HG03196 (cell line): Measurements from ENCODE around the gene KIN.
"Not testable (repeated sequence)": the region's sequence is repeated elsewhere in the genome, so short reads cannot be mapped to it uniquely, and the experiment has no call there.

Experiments used
- ATAC-seq: cut with Tn5 transposase; IDR thresholded peaks from one replicate; pipeline ENCODE4 v1.9.1; 2021; ENCODE audit not compliant: unreplicated experiment

The KIN gene

GRCh38 chr10:7738536-7739407 is 49.0 kb downstream of the KIN start:
- ATAC-seq = no peak

- no peak for ATAC-seq
These were observed 53.0 kb downstream of the KIN start for GRCh38 chr10:7734821-7735220.

DNA sequence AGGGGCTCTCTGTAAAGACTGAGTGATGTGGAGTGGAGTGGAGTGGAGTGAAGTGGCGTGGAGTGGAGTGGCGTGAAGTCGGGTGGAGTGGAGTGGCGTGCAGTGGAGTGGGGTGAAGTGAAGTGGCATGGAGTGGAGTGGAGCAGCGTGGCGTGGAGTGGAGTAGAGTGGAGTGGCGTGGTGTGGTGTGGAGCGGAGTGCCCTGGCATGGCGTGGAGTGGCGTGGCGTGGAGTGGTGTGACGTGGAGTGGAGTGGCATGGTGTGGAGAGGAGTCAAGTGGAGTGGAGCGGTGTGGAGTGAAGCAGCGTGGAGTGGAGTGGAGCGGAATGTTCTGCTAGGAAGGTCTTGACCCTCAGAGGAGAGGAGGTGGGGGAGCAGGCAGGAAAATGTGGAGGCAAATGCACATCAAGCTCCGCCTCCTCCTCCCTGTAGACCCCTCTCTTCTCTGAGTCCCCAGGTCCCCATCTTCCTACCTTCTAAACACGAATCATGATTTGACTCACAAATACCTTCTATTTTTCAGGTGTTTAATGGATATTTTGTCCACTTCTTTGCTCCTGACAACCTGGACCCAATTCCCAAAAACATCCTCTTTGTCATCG is 64.8 kb downstream of the KIN start:
- ATAC-seq = no peak

- no peak for ATAC-seq
These were observed 67.3 kb downstream of the KIN start for GRCh38 chr10:7720478-7720877.

GRCh38 chr10:7718685-7719084 is 69.1 kb downstream of the KIN start:
- no peak for ATAC-seq

- ATAC-seq = no peak
These were observed 70.0 kb downstream of the KIN start for GRCh38 chr10:7717767-7718166.

DNA sequence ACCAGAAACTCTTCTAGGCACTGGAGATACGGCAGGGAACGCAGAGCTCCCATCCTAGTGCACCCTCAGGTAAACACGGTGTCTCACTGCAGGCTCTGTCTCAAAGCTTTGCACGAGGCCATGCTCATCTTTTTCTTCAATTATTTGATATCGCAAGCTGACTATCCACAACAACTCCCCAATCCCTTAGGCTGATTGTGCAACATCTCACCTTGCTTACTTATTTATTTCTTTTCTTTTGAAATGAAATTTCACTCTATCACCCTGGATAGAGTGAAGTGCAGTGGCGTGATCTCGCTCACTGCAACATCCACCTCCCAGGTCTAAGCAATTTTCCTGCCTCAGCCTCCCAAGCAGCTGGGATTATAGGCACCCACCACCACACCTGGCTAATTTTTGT is 72.3 kb downstream of the KIN start:
- no peak for ATAC-seq

GRCh38 chr10:7711075-7711474 is 76.7 kb downstream of the KIN start:
- not testable (repeated sequence) for ATAC-seq

DNA sequence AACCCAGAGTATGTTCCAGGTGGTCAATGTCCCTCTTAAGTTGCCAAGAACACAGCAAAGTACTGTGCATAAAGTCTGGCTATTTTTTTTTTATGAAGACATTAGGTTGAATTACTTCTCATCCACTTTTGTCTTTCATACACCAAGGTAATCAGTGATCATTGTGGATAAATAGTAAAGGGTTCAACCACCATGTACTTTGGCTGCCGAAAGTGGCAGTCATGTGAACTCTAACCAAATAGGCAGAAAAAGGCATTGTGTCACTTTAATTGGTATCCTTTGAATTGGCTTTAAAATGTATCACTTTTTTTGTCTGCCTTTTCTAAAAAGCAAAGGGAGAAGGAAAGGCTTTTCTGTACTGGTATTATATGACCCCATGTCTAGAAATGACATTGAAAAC is 77.3 kb downstream of the KIN start:
- ATAC-seq = no peak

DNA sequence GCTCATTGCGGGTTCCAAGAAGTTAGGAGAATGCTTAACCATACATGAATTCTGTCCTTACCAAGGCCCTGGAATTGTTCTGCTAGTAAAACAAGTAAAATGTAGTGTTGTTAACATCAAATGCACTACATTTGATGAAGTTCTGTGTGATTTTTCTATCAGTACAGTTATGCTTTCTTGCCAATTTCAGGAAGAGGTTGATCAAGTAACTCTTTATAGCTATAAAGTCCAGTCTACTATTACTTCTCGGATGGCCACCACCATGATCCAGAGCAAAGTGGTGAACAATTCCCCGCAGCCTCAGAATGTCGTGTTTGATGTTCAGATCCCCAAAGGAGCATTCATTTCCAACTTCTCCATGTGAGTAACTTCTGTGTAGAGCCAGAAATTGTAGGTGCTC is 79.0 kb downstream of the KIN start:
- ATAC-seq = no peak

- ATAC-seq = no peak
These were observed 79.8 kb downstream of the KIN start for GRCh38 chr10:7707858-7708622.

DNA sequence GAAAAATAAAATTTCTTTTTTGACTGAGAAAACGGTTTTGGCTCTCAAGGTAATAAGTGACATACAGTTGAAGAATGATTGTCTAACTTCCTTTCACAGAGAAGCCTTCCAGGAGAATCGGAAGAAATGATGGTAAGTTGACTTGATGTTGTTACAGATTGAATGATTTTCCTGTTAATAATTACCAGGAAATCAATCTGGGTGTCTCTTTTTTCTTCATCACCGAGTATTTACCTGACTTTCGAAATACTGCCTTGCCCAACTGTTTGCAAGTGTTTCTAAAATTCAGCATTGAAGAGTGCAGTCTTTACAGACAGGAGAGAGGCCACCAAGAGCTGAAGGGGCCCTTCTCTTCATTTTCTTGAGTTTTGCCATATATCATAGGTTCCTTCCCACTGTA is 80.7 kb downstream of the KIN start:
- ATAC-seq = no peak

DNA sequence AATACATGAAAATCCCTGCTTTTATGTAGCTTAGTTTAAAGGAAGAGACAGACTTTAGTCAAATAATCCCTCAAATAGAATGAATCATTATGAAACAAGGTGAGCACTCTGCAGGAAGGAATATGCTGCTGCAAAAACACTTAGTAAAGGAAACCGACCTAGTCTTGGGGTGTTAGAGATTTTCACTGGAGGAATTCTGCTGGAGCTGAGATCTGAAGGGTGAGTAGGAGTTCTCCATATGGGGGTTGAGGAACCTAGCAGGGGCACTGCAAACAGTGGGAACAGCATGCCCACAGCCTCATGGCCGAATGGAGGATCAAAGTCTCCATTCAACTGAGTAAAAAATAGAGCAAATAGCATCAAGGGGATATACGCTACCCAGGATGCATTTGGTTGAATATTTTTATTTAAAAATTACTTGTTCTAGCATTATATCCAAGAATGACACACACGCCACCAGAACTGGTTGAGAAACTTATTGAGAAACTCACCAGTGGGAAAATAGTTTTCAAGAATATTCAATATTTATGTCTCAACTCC is 81.2 kb downstream of the KIN start:
- no peak for ATAC-seq

DNA sequence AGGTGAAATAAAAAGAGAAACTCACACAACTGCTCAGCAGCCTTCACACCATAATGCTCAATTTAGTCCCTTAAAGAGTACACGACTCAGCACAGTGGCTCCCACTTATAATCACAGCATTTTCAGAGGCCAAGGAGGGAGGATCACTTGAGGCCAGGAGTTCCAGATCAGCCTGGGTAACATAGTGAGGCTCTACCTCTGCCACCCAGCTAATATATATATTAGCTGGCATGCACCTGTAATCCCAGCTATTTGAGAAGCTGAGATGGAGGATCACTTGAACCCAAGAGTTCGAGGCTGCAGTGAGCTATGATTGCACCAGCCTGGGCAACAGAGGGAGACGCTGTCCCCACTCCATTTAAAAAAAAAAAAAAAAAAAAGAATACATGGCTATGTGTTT is 82.5 kb downstream of the KIN start:
- no peak for ATAC-seq

DNA sequence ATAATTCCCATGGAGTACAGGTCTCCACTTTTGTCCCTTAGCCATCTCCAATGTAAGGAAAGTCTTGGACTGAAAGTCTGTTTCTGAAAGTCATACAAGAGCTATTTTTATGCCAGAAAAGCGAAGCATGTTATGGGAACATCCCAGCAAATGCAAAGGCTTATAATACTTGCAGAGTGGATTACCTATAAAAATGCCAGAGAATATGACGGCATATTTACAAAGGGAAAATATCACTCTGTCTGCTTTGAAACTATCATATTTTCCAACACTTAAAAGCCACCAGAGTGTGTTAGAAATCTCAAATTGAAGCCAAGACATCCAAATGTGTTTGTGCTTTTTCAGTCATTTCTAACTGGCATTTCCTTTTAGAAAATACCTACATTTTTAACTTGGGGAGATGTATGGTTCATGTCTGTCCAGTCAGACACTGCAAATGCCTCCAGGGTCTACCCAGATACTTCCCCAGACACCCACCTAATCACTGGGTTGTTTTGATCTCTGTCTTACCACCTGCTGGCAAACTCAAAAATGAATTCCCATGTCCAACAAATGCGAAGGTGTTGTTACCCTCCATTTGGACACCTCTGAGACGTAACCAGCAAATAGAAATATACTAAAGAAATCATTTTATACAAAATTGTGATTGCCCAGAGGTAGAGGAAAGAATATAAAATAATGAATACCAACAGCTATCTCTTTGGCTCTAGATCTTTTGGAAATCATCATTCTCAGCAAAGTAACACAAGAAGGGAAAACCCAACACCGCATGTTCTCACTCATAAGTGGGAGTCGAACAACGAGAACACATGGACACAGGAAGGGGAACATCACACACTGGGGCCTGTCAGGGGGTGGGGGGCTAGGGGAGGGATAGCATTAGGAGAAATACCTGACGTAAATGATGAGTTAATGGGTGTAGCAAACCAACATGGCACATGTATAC is 83.4 kb downstream of the KIN start:
- ATAC-seq = no peak

DNA sequence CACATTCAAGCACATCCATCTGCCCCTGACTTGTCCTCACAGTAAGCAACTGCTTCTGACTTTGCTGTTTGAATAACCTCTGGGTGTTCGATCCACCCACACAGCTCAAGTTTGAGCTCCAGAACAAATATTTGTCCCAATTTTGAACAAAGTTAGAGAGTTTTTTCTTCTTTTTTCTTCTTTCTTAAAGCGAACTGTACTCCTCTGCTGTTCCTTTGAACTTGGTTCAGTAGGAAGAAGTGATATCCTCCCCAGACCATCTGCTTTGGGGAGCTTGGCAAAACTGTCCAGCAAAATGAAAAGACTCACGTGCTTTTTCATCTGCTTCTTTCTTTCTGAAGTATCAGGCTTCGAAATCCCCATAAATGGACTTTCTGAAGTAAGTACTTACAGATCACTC is 84.7 kb downstream of the KIN start, which contains the start of gene ITIH2:
Gene ITIH2 (plus strand): TSS at position 177 of the 400 bp plus-strand sequence. CDS start 119 bp downstream, at position 296.
- no peak for ATAC-seq

DNA sequence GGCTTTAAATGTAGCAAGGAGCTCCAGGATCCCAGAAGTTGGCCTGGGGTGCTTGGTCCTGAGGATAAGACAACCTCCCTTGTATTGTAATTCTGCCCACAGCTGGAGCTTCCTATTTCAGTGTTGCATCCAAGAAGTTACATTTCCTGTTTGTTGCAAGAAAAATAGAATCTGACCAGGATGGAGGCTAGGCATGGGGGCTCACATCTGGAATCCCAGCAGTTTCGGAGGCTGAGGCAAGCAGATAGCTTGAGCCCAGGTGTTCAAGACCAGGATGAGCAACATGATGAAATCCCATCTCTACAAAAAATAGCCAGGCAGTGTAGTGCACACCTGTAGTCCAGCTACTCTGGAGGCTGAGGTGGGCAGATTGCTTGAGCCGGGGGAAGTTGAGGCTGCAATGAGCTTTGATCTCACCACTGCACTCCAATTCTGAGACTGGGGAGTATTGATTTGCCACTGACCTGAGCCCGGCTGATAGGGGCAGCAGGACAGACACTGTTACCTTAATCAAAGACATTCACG is 85.4 kb downstream of the KIN start:
- ATAC-seq = no peak

DNA sequence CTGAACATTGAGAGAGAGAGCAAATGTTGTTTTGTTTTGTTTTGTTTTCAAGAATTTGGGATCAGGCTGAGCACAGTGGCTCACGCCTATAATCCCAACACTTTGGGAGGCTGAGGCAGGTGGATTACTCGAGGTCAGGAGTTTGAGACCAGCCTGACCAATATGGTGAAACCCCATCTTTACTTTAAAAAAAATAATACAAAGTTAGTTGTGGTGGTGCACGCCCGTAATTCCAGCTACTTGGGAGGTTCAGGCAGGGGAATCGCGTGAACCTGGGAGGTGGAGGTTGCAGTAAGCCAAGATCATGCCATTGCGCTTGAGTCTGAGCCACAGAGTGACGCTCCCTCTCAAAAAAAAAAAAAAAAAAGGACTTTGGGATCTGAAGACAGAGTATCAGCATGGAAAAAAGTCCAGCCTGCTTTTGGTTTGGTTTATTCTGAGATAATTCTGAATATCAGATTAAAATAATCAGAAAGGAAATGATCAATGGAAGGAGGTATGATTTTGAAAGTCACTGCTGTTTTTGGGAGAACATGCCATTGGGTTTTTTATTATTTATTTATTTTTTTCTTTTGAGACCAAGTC is 86.5 kb downstream of the KIN start:
- no peak for ATAC-seq
